HG02642 (cell line): ENCODE measurements around the gene KMO.
A peak's percentile ranks its signal among the peaks of the same experiment; 100 is the strongest.

Experiments used
- ATAC-seq: cut with Tn5 transposase; IDR thresholded peaks from one replicate; pipeline ENCODE4 v1.9.1; 2021; ENCODE audit warnings: mild to moderate bottlenecking; ENCODE audit not compliant: unreplicated experiment, poor library complexity

Gene KMO

GRCh38 chr1:241536304-241536703, 4.1 kb downstream of the KMO start:
- no peak for ATAC-seq

- no peak for ATAC-seq
Measured at GRCh38 chr1:241536969-241537368, 4.8 kb downstream of the KMO start.

- no peak for ATAC-seq
Measured at GRCh38 chr1:241542199-241542907, 10.2 kb downstream of the KMO start.

GRCh38 chr1:241548008-241548407, 15.8 kb downstream of the KMO start:
- ATAC-seq, result no peak

- no peak for ATAC-seq
Measured at GRCh38 chr1:241550318-241550717, 18.1 kb downstream of the KMO start.

GRCh38 chr1:241551759-241552638, 19.8 kb downstream of the KMO start:
- ATAC-seq, result peak; percentile 92

GRCh38 chr1:241553886-241554592, 21.9 kb downstream of the KMO start:
- ATAC-seq, result no peak

- no peak for ATAC-seq
Measured at GRCh38 chr1:241555526-241555925, 23.3 kb downstream of the KMO start.

GRCh38 chr1:241557031-241557430, 24.9 kb downstream of the KMO start:
- no peak for ATAC-seq

- no peak for ATAC-seq
Measured at GRCh38 chr1:241557551-241558193, 25.5 kb downstream of the KMO start.

GRCh38 chr1:241560146-241560848, 28.1 kb downstream of the KMO start:
- no peak for ATAC-seq

- no peak for ATAC-seq
Measured at GRCh38 chr1:241560849-241561187, 28.6 kb downstream of the KMO start.

GRCh38 chr1:241569848-241570247, 37.7 kb downstream of the KMO start:
- ATAC-seq, result no peak

GRCh38 chr1:241574154-241574553, 42.0 kb downstream of the KMO start:
- ATAC-seq, result no peak

- no peak for ATAC-seq
Measured at GRCh38 chr1:241579434-241579833, 47.3 kb downstream of the KMO start.

- no peak for ATAC-seq
Measured at GRCh38 chr1:241582921-241583321, 50.7 kb downstream of the KMO start.

- ATAC-seq, result no peak
Measured at GRCh38 chr1:241586905-241587512, 54.8 kb downstream of the KMO start.

GRCh38 chr1:241589521-241589920, 57.3 kb downstream of the KMO start:
- ATAC-seq, result no peak

- no peak for ATAC-seq
Measured at GRCh38 chr1:241590719-241591118, 58.5 kb downstream of the KMO start.

- no peak for ATAC-seq
Measured at GRCh38 chr1:241591317-241591716, 59.1 kb downstream of the KMO start.
